HG03378 (cell line): ENCODE data around the gene ANKFY1.

Experiments
- ATAC-seq: cut with Tn5 transposase; IDR thresholded peaks from one replicate; pipeline ENCODE4 v1.9.1; 2021; ENCODE audit warnings: mild to moderate bottlenecking, moderate library complexity; ENCODE audit not compliant: unreplicated experiment

ANKFY1 gene

DNA sequence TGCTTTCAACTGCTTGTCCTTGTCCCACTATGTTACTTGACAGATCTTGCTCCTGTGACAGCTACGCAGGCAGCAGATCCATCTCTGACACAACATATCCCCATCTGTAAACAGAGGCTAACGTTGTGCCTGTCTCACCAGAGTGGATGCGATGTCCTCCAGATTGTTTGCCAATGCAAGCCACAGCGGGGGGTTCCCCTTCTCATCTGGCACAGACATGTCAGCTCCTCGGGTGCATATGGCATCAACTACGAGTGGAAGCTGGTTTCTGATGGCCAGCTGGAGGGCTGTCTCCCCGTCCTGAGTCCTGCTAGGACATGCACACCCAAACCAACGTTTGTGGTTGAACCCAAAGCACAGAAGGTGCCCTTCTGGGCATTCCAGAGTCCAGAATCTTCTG lies 81.7 kb downstream of the ANKFY1 start:
- ATAC-seq, result no peak

DNA sequence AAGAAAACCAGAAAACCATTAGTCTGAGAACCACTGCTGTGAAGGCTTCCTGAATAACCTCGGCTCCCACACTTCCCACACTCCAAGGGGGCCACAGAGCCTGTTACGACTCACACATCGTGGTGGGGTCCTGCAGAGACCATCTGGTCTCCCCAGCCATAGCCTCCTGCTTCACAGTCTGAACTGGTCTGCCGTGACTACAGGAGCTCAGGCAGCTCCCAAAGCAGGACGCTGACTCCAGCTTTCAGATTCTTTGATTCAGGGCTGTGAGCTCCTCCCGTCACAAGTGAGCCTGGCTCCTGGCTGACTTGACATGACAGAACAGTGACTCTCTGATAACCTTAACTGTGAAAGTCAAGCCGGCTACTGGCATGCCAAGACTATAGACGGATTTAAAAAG lies 83.0 kb downstream of the ANKFY1 start:
- ATAC-seq, result no peak

DNA sequence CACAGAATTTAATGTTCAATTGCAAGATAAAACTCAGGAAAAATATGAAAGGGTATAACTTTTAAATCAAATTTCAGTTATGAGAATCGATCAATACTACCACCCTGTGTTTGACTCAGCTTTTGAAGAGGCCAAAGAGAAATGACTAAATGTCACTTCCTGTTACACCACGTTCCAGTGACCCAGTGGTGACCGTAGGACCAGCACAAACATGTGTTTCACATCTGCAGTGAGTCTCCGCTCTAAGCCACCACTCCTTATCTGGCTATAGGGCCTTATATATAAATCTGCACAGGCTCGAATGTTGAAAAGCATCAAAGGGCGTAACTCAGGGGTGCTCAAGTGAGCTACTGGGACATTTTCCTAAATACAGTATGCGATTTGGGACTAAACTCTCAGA lies 84.7 kb downstream of the ANKFY1 start:
- ATAC-seq, result no peak

DNA sequence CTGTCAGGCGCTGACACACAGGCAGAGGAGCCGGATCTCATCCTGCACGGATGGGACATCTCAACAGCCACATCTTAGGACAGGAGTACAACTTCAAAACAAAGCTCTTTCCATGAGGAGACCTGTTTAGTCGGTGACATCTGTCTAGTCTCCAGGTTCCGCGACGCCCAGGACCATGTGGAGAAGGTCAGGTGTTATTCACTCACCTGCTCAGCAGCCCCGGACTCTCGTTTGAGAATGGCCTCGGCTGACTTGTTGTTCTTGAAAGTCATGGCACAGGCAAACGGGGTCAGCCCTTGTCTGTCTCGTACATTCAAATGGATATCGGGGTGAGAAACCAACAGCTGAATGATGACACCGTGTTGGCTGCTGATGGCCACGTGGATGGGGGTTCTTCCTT lies 85.1 kb downstream of the ANKFY1 start:
- no peak for ATAC-seq

- ATAC-seq, result no peak
Measured at GRCh38 chr17:4177806-4178205, 86.0 kb downstream of the ANKFY1 start.

GRCh38 chr17:4176808-4177472 lies 86.8 kb downstream of the ANKFY1 start:
- ATAC-seq, result no peak

- ATAC-seq, result no peak
Measured at GRCh38 chr17:4175921-4176807, 87.6 kb downstream of the ANKFY1 start.

DNA sequence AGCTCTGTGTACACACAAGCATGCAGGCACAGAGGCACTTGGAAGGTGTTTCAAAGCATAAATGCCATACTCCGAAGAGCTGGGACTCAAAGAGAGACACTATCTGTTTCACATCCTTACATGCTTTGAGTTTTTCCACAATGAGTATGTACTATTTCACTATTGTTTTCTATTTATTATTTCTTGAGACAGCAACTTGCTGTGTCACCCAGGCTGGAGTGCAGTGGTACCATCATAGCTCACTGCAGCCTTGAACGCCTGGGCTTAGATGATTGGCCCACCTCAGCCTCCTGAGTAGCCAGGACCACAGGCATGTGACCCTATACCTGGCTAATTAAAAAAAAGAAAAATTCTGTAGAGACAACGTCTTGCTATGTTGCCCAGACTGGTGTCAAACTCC lies 89.2 kb downstream of the ANKFY1 start:
- no peak for ATAC-seq

DNA sequence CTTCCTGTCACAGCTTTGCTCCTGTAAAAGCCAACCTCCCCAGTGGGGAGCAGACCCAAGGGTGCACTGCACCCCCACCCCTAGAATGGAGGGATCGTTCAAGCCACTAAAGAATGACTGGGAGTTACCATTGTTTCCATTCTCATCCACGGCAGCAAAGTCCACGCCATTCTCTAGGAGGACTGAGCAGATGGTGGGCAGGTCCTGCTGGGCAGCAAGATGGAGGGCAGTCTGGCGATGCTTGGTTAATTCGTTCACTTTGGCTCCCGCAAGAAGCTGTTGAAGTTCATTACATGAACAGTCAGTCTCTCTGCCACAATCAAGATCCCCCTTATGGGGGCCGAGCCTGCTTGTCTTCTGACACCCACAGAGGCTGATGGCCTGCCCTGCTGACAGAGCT lies 90.0 kb downstream of the ANKFY1 start:
- no peak for ATAC-seq

DNA sequence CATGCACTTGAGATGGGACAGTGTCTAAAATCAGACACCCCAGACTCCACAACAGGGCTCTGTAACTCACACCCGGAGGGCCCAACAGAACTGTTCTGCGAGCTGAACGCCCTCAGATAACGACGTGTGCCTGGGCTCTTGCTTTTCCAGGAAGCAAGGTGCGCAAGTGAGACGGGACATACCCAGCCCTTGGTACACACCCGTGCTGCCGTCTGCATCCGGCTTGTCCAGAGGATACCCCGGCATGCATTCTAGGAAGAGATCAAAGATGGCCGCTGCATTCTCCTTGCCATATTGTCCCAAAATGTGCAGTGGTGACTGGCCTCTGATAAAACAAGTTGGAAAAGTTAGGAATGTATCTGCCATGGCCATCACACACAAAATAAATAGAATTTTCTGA lies 91.4 kb downstream of the ANKFY1 start:
- no peak for ATAC-seq

- no peak for ATAC-seq
Measured at GRCh38 chr17:4170639-4171280, 93.0 kb downstream of the ANKFY1 start.

GRCh38 chr17:4167786-4168185 lies 96.0 kb downstream of the ANKFY1 start:
- no peak for ATAC-seq

- no peak for ATAC-seq
Measured at GRCh38 chr17:4166419-4166818, 97.4 kb downstream of the ANKFY1 start.

GRCh38 chr17:4165301-4166010 lies 98.3 kb downstream of the ANKFY1 start:
- ATAC-seq, result no peak

DNA sequence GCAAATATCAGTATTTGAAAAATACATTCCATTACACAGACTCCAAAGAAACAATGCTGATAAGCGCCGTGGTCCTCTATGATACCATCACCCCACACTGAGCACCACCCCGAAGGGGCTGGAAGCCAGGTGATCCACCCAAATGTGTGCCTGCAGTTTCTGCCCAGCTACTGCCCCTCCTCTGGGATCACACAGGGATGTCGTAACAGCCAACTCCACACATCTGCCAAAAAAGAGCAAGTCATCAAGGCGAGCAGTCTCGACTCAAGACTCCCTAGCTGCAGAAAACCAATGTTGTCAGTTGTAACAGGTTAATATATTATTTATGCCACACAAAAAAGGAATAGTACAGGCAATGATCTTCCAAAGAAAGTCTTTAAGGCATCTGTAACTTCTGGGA lies 99.8 kb downstream of the ANKFY1 start:
- no peak for ATAC-seq

DNA sequence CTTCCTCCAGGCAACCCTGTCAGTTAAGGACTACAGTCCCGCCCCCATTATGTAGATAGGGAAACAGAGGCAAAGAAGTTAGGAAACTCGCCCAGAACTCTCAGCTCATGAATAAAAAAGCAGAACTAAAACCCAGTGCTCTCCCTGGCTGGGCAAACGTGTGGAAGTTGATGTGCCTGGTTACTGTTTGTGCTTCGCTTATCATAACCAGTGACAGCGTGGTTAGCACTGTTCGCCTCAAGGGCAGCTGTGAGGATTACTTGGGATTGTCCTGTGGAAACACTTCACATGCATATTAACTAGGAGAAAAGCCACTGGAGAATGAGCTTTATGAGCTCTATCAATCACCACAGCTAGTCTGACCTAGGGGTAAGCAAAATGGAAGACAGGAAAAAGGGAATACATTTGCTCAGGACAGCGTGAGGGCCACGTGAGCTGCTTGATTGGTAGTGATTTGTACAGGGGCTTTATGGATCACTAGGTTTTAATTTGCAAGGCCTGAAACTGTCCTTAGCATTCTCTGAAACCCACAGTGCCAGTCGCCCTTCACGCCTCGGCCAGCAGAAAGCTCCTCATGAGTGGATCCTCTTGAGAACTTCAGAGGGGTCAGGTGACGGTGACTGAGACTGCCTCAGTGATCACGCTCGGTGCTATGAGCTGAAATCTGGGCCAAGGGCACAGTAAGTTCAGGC lies 100.9 kb downstream of the ANKFY1 start:
- ATAC-seq, result no peak

DNA sequence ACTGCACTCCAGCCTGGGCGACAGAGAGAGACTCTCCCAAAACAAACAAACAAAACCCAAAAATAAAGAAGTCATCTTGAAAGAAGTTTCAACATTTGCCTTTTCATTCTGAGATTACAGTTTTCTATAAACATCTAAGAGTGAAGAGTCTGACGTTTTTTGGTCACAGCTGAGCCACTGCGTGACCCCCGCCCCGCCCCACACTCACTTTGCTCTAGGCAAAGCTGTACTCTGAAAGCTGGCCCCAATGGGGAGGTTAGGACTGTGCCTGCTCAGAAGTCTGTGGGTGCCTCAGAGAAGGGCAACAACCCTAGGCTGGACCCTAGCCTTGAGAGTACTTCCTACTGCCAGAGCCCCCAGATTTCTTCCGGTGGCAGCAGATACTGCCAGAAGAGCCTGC lies 101.5 kb downstream of the ANKFY1 start:
- no peak for ATAC-seq

GRCh38 chr17:4161967-4162305 lies 101.8 kb downstream of the ANKFY1 start:
- no peak for ATAC-seq

DNA sequence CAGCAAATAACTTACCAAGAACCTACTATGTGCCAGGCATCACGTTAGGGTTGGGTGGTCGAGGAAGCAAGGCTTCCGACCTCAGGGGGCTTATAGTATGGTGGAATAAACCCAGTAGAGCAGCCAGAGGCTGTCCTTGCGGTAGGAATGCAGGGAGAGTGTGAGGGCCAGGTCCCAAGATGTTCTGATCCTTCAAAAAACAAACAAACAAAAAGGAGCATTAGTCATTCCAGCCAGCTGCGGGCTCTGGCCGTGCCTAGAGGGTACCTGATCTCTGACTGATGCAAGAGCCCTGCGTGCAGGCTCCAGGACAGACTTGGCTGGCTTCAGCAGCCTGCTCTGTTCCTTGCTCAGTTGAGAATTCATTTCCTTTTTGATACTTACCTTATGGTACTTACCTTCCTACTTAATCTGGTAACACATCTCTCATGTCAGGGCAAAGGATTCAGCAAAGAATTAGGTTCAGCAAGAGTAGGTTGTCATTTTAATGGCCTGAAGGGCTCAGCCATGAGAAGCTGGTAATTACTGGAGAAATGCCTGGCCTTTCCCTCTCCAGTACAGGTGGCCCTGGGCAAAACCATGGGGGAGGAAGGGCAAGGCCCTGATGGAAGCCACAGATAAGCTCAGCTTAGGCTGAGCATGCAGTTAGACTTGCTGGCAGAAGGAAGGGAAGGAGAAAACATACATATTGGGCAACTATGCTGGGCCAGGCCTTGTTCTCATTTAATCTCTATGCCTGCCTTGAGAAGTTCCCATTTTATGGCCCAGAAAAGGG lies 102.4 kb downstream of the ANKFY1 start:
- ATAC-seq, result no peak

- no peak for ATAC-seq
Measured at GRCh38 chr17:4160294-4160859, 103.4 kb downstream of the ANKFY1 start.
